HL-60/S4 treated with retinoic acid at 250 ng/mL for 4 days and 3 days (cell line): Measurements from ENCODE around the gene COL5A3.

ENCODE experiments used
- in situ Hi-C: fragments of 300-500 bp; cut with MboI; formaldehyde crosslinking; loops from 2 replicates; pipeline ENCODE4 v1.7.0; 2022; ENCODE audit warnings: low sequenced_read_pairs

COL5A3 gene

DNA sequence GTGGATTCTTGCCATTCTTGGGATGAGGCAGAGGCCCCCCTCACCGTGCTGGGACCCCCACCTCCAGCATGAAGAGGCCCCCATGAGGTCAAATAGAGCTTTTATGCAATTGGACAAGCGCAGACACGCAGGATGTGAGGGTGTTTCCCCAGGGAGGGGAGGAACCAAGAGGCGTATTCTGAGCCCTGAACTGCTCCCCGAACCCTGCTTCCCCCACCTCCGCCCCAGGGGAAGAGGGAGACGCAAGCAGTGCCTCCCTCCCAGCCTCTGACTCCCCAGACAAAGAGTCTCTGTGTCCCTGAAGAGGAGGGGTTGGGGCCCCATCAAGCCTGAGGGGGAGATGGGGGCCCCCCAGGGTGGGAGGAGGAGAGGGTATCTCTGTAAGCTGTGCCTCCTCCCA lies 1.7 kb upstream of the COL5A3 start:
- in situ Hi-C loops = no loop called here

DNA sequence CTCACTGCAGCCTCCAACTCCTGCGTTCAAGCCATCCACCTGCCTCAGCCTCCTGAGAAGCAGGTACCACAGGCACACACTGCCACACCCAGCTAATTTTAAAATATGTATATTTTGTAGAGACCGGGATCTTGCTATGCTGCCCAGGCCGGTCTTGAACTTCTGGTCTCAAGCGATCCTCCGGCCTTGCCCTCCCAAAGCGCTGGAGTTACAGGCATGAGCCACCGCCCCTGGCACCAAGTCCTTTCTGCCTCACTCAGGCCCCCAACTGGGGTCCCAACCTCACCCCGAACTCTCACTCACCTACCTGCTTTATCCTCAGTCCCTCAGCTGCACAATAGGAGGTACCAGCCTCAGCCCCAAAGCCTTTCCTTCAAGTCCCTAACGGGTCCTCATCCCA lies 635 bp upstream of the COL5A3 start:
- in situ Hi-C loops = no loop called here

DNA sequence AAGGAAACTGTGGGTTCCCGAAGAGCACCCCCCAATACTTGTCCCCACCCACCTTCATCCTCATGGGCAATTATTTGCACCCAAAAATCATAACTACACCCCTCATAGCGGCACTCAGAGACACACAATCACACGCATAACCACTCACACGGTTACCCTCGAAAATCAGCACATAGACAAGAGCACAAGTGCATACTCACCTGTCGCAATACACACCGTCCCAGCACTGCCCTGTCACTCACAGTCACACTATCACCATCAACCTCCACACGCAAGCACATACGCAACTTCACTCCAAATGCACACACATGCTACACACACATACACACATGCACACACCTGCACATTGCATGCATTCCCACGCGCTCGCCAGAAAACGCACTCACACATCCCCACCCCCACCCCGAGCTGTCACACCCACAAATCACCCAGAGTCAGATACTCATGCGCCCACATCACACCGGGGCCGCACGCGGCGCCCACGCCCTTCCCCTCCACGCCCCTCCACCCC lies 535 bp downstream of the COL5A3 start:
- in situ Hi-C loops = no loop called here

DNA sequence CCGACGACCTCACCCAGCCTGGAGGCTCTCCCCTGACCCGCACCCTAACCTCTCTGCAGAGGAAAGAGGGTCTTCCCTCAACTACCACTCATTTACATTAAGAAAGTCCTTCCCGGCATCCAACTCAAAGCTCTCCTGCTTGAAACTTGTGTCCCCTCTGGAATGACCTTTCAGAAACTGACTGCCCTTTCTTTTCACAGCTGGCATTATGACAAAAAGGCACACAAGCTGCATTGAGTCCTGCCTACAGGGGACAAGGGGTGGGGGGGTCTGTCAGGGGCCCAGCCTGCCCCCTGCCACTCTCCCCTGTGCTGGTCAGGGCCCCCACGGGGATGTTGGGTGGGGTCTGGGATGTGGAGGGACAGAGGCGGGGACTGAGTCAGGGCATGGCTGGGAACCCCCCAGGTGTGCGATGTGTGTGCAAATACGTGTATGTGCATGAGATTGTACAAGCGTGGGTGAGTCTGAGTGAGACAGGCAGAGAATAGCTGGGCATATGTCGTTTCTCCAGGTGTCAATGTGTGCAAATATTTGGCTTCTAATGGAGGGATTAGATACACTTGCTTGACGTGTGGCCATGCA lies 2.0 kb downstream of the COL5A3 start:
- in situ Hi-C loops = no loop called here

DNA sequence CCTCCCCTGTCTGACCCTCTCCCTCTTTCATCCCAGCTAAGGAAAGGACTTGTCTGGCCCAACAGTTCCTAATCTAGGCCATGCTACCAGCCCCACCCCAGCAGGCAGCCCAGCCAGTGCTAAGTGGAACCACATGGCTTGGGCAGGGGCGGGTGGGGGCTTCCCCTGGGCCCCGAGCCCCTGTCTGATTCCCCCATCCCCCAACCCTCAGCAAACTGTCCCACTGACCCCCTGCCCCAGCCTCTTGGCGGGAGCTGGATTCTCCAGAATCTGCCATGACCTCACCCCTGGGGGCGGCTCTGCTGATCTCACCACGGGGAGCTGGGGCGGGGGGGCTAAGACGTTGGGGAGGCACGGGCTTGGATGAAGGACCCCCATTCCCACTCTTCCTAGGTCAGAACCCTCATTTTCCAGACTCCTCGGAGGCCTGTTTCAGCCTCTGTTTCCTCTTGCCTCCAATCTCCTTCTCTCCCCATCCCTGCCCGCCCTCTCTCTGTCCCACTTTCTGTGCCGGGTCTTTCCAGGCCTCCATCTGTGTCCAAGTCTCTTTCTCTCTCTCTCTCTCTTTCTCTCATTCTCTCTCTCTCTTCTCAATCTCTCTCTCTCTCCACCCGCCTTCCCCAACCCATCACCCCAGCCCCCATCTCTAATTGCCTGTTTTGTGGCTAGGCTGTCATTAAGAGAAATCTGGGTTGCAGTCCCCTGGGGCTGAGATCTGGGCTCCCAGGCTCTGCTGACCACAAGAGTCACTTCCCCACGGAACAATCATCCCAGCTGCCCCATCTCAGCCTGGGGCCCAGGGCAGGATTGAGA lies 2.7 kb downstream of the COL5A3 start:
- in situ Hi-C loops = no loop called here

DNA sequence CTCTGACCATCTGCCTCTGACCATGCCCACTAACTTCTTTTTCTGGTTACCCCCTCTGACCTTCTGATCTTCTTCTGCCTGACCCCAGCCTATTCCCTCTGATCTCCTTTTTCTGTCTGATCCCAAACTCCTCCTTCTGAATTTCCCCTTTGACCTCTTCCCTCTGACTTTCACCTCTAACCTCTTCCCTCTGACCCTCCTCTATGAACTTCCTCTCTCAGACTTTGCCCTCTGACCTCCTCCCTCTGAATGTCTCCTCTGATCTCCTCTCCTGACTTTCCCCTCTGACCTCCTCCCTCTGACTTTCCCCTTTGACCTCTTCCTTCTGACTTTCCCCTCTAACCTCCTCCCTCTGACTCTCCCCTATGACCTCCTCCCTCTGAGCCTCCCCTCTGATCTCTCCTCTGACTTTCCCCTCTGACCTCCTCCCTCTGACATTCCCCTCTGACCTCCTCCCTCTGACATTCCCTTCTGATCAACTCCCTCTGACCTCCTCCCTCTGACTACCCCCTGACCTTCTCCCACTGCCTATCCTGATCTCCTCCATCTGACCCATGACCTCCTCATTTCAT lies 3.5 kb downstream of the COL5A3 start:
- in situ Hi-C loops = no loop called here

DNA sequence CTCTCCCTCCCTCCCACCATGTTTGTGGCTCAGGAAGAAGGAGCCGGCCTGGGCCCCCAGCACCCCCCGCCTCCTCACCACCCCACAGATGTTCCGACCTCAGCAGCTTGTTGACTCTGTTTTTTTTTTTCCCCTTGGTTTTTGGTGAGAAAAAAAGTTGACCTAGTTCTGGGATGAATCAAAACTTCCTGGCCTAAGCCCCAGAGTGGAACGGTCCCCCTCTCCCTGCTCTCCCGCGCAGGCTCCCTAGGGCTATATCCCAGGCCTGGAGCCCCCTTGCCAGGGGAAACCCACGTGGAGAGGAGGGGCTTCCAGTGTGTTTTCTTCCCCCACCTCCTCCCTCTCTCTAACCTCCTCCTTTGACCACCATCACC lies 4.0 kb downstream of the COL5A3 start:
- in situ Hi-C loops = no loop called here

DNA sequence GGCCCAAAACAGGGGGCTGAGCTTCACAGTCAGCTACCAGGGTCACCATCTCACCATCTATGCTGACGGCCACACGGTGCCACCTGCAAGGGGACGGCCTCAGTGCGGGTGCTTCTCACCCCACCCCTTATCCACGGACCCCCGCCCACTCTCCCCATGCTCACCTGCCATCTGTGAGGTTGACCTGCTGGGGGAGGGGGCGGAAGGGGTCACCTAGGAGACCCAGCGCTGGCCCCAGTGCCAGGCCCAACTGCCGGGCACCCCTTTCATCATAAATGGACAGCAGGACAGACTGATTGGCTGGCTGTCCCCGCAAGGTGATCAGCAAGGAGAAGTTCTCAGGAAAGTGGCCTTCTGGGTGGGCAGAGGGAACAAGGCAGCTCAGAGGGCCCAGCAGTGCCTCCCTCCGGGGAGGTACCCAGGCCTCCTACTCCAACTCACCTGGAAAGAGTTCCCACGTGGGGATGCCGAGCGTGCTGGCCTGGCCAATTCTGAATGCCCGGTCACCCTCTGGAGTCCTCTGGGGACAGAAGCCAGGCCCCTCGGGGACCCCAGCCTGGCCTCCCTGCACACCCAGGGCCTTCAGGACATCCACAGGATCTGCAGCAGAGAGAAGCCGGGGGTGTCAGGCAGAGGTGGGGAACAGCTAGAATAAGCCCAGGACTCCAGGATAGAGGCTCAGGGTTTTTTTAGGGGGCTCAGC lies 4.5 kb downstream of the COL5A3 start:
- in situ Hi-C loops = no loop called here

DNA sequence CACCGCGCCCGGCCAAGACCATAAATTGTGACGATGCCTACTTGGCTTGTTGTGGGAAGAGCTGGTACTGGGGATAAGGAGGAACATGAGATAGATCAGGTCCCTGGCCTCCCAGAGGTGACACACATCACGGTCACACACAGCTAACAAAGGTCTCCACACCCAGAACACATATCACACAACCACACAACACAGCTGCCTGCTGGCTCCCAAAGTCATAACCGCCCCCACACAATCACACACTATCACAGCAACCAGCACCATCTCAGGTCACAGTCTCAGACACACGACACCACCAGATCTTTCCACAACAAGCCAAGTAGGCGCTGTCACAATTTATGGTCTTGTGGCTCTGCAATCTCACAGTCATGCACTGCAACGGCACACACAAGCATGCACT lies 5.7 kb downstream of the COL5A3 start:
- in situ Hi-C loops = no loop called here

DNA sequence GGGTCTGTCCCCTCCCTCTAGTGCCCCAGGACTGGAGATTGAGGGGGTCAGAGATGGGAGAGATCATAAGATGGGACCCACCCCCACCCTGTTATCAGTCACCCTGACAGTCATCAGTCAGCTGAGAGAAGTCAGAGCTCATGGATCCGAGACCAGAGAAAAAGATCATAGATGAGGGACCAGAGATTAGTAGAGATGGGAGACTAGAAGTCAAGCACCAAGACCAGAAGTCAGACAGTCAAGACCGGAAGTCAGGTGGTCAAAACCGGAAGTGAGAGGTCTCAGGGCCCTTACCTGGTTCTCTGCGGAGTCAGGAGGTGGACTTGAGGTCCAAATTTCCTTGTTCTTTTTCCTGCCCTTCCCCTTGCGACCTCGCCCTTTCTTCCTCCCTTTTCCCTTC lies 7.0 kb downstream of the COL5A3 start:
- in situ Hi-C loops = no loop called here

DNA sequence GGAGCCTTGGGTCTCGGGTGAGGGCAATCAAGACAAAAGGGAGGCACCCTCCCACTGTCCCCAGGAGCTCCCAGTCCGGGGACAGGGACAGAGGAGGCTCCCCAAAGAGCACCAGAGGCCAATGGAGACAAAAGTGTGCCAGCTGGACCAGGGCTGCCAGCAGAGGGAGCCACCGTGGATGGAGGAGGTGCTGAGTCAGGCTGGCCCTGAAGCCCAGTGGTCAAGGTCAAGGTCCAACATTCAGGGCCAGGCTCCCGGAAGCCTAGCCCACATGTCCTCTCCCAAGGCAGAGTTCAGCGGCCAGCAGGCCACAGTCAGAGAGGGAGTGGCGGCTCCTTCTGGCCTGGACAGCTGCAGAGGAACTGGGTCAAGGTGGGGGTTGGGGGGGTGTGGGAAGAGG lies 8.4 kb downstream of the COL5A3 start:
- in situ Hi-C loops = no loop called here

DNA sequence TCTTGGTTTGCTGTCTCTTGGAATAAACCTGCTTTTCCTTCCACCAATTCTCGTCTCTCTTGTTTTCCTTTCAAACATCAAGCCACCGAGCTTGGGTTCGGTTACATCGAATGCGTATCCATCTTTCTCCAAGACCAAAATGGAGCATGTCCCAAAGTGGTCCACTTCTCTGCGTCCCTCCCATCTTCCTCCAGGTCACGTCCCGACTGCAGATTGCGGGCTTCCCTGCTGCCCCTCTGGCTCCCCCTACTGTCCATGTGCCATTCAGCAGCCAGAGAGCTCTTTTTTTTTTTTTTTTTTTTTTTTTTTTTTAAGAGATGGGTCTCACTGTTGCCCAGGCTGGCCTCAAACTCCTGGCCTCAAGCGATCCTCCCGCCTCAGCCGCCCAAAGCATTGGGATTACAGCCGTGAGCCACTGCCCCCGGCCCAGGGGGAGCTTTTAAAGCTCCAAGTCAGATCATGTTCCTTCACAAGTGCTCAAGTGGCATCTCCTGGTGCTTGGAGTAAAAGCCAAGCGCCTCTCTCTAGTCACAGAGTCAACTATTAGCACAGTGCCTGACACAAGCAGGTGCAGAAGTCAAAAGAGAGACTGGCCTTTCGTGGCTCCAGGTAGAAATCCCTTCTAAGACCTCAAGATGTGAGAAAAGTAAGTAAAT lies 10.0 kb downstream of the COL5A3 start:
- in situ Hi-C loops = no loop called here

DNA sequence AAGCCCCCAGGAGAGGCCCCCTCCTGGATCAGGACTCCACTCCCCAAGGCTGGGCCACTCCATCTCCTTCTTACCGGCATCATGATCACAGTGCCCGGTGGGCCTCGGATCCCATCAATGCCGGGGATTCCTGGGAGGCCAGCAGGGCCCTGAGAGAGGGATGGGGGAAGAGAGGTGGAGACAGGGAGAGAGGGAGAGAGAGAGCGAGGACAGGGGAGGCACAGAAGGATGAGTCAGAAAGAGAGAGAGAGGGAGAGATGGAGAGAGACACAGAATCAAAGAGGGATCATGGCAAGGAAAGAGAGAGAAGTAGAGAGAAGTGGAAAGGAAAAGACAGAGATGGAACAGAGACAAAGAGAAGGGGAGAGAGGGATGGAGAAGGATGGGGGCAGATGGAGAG lies 13.8 kb downstream of the COL5A3 start:
- in situ Hi-C loops = no loop called here

DNA sequence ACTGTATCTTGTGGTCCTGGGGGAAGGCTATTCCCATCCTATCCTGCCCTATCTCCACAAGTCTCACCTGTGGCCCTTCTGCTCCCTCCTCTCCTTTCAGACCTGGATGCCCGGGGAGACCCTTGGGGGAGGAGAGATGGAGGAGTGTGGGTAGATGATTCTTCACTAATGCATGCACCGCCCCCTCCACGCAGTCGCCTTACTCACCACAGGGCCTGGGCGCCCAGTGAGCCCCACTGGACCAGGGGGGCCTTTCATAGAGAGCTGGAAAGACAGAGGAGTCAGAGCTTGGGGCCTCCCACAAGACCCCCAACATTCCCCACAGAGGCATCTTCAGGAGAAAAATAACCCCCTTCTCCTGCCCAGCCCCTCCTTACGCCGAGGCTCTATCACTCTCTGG lies 14.3 kb downstream of the COL5A3 start:
- in situ Hi-C loops = no loop called here

DNA sequence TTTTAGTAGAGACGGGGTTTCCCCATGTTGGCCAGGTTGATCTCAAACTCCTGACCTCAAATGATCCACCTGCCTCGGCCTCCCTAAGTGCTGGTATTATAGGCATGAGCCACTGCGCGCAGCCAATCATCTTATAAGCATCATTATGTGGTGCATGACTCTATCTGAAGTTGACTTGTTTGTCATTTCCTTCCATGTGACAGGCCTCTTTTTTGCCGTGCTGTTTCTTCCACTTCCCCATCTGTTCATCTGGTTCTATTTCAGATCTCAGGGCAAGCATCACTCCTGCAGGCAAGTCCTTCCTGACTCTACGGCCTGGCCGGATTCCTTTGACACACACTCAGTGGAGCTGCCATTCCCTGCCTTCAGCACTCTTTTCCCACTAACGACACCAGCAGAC lies 15.2 kb downstream of the COL5A3 start:
- in situ Hi-C loops = no loop called here

DNA sequence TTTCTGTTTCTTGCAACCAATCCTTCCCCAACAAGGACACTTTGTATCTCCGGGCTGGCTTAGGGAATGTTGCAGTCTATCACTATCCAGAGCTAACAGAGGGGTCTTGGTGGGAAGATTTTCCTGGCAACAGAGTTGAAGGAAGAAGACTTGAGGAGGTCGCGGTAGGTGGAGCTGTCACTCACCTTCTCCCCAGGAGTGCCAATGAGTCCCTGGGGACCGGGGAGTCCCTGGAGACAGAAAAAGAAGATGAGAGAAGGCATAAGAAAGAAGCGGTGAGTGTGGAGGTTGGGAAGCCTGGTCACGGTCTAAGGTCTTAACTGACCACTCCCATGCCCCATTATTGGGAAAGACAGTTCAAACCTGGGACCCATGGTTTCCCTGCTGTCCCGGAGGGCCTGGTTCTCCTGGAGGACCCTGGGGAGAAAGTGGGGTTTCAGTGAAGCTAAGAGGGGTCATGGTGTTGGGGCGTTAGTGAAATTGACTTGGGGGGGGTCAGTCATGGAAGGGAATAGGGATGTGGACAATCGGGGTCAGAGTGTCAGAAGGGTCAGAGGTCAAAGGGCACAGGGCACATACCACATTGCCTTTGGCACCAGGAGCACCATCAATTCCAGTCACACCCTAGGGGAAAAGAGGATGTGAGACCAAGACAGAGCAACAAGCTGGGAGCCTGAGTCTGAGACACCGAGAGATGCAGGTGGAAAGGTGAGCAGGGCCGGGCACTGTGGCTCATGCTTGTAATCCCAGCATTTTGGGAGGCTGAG lies 18.7 kb downstream of the COL5A3 start:
- in situ Hi-C loops = no loop called here

DNA sequence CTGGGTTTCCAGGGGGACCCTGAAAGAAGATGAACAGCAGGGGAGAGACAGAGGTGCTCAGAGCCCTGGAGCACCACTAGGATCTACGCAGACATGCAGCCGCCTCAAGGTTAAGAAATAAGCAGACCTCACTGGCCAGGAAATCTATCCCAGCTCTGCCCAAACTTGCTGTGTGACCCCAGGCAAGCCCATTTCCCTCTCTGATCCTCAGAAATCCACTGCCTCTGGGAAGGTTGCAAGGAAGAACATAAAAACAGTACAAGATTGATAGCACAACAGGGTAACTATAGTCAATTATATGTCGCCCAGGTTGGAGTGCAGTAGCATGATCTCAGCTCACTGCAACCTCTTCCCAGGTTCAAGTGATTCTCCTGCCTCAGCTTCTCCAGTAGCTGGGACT lies 20.8 kb downstream of the COL5A3 start:
- in situ Hi-C loops = no loop called here

DNA sequence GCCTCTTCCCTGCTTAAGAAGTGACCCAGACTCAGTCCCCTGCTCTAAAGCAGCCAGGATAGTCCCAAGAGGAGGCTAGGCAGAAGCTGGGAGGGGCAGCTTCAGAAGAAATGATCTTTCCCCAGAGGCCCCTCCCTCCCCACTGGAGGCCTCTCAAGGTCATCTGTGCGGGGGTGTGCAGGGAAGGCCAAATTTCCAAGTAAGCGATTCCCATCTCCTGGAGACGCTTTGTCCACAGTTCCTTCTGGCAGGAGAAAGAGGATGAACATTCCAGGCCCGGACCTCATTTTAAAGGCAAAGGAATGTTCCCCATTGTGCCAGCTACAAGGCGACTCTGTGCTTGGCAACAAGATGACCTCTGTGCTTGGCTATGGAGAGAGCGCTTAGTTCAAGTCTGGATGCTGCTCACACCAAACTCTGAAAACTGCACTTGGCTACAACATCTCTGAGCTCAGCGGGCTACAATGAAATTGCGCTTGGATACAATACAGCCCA lies 23.5 kb downstream of the COL5A3 start:
- in situ Hi-C loops = no loop called here

DNA sequence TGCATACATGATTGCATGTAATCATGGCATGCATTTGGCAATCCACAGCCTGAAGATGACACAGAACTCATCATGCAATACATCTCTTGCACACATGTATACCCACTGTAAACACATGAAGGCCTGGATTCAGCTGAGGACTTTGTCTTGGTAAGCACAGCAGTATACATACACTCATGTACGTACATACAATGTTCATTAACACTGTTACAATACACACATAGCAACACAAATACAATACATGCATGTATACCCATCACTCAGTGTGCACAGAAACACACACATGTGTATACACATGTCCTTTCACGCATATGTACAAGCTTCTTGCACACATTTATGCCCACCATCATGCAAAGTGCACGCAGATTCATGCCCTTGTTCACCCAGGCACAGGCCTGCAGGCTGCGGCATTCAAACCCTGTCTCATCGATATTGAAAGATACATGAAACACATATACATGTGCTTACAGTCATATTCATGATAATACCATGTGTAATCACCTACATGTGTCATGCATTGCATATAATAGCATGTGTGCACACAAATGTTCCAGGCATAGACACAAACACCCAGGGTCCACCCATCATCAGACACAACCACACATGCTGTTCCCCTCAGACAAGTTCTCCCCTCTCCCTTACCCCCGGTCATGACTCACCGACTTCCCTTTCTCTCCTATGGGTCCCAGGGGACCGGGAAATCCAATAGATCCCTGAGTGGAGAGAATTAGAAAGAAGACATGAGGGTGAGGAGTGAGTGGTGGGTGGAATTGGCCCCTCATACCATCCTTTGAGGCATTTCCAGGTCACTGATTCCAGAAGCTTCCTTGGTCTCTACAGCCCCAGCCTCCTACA lies 28.7 kb downstream of the COL5A3 start:
- in situ Hi-C loops = no loop called here
